ENCODE data around the gene RNASE4.

Gene RNASE4

GRCh38 chr14:20746566-20746965, 62.2 kb downstream of the RNASE4 start:
- DNase-seq = no peak

GRCh38 chr14:20748439-20748838, 64.1 kb downstream of the RNASE4 start:
- no peak for DNase-seq

- no peak for DNase-seq
These were observed 65.8 kb downstream of the RNASE4 start for GRCh38 chr14:20750194-20750593.

Data from fibroblast of upper back skin (primary cell).